Stimulated activated effector memory CD8-positive, alpha-beta T cell treated with anti-CD3 and anti-CD28 coated beads, Interleukin-12 subunit alpha, Interleukin-12 subunit beta, amount 100 ng/mL, for 72 hours (primary cell): ENCODE data around the gene RUNX3.

Source experiments
- ATAC-seq: fragments of 150-1000 bp; cut with Tn5 transposase; 2 replicates; pipeline ENCODE4 v1.10.0; 2021
- DNase-seq, 2 donors: peaks; one replicate each; pipeline ENCODE4 v3.0.0; 2021 to 2022; ENCODE audit warnings: low spot score in 2 of 2
- H3K27ac Mint-ChIP-seq: one replicate; pipeline ENCODE4 v1.8.0; 2022; ENCODE audit warnings: mild to moderate bottlenecking, mixed read lengths
- H3K36me3 Mint-ChIP-seq: one replicate; pipeline ENCODE4 v1.8.0; 2022; ENCODE audit warnings: mild to moderate bottlenecking, mixed read lengths
- H3K4me1 Mint-ChIP-seq: one replicate; pipeline ENCODE4 v1.8.0; 2022; ENCODE audit warnings: mixed read lengths
- H3K4me3 Mint-ChIP-seq: one replicate; pipeline ENCODE4 v1.8.0; 2022; ENCODE audit warnings: mild to moderate bottlenecking, mixed read lengths
- H3K9me3 Mint-ChIP-seq: one replicate; pipeline ENCODE4 v1.8.0; 2022; ENCODE audit warnings: mixed read lengths

RUNX3 gene

GRCh38 chr1:24966724-24967346, 36.8 kb upstream of the RUNX3 start:
- peaks cover 56% of the 10 kb centered on the region for H3K36me3 Mint-ChIP-seq
- DNase-seq: peak; percentile 60 to 91
- no peaks in the 10 kb centered on the region for H3K9me3 Mint-ChIP-seq
- peaks cover 88% of the 10 kb centered on the region for H3K4me1 Mint-ChIP-seq
- ATAC-seq: peak; percentile 70
- peak overlapping the region; percentile 97 for H3K27ac Mint-ChIP-seq
- H3K4me3 Mint-ChIP-seq: peak overlapping the region; percentile 73

GRCh38 chr1:24966121-24966723, 36.1 kb upstream of the RUNX3 start:
- ATAC-seq: peak; percentile 1
- DNase-seq: peak in 1 of 2 donors; percentile 82
- Mint-ChIP-seq H3K9me3 (no peaks in the 10 kb centered on the region), H3K4me3 (peak overlapping the region; percentile 73), H3K36me3 (peaks cover 62% of the 10 kb centered on the region), H3K4me1 (peaks cover 88% of the 10 kb centered on the region), H3K27ac (peak overlapping the region; percentile 97)

GRCh38 chr1:24965571-24965930, 35.5 kb upstream of the RUNX3 start:
- Mint-ChIP-seq H3K27ac (peak overlapping the region; percentile 97), H3K9me3 (no peaks in the 10 kb centered on the region), H3K4me3 (peak overlapping the region; percentile 73), H3K36me3 (peaks cover 69% of the 10 kb centered on the region), H3K4me1 (peaks cover 88% of the 10 kb centered on the region)
- DNase-seq: no peak
- peak; percentile 0 for ATAC-seq

- Mint-ChIP-seq H3K36me3 (peaks cover 74% of the 10 kb centered on the region), H3K27ac (peak overlapping the region; percentile 97), H3K4me3 (peak overlapping the region; percentile 73), H3K9me3 (no peaks in the 10 kb centered on the region), H3K4me1 (peaks cover 87% of the 10 kb centered on the region)
- ATAC-seq (peak; percentile 88), DNase-seq (peak; percentile 86 to 97)
Observed at GRCh38 chr1:24964811-24965570, 34.9 kb upstream of the RUNX3 start.

- Mint-ChIP-seq H3K4me1 (peaks cover 92% of the 10 kb centered on the region), H3K36me3 (peaks cover 83% of the 10 kb centered on the region)
Observed at GRCh38 chr1:24963943-24964693, 34.0 kb upstream of the RUNX3 start.

GRCh38 chr1:24963099-24963872, 33.2 kb upstream of the RUNX3 start:
- Mint-ChIP-seq H3K4me1 (peaks cover 92% of the 10 kb centered on the region), H3K36me3 (peaks cover 91% of the 10 kb centered on the region), H3K9me3 (no peaks in the 10 kb centered on the region), H3K27ac (peak overlapping the region; percentile 97), H3K4me3 (peak overlapping the region; percentile 73)
- DNase-seq: peak in 1 of 2 donors; percentile 69
- ATAC-seq: no peak

More at GRCh38 chr1:24963943-24964693, 34.0 kb upstream of the RUNX3 start:
- DNase-seq (no peak), ATAC-seq (no peak)
- Mint-ChIP-seq H3K27ac (peak overlapping the region; percentile 97), H3K9me3 (no peaks in the 10 kb centered on the region), H3K4me3 (peak overlapping the region; percentile 73)

- peaks cover 96% of the 10 kb centered on the region for H3K36me3 Mint-ChIP-seq
Observed at GRCh38 chr1:24961961-24962861, 32.1 kb upstream of the RUNX3 start.

GRCh38 chr1:24961334-24961733, 31.3 kb upstream of the RUNX3 start:
- no peak for DNase-seq
- Mint-ChIP-seq H3K9me3 (no peaks in the 10 kb centered on the region), H3K4me3 (peak overlapping the region; percentile 73), H3K27ac (peak overlapping the region; percentile 97), H3K4me1 (peaks cover 92% of the 10 kb centered on the region), H3K36me3 (peaks cover 97% of the 10 kb centered on the region)
- ATAC-seq: no peak

More at GRCh38 chr1:24961961-24962861, 32.1 kb upstream of the RUNX3 start:
- Mint-ChIP-seq H3K4me3 (peak overlapping the region; percentile 73), H3K4me1 (peaks cover 92% of the 10 kb centered on the region), H3K9me3 (no peaks in the 10 kb centered on the region), H3K27ac (peak overlapping the region; percentile 97)
- ATAC-seq (no peak), DNase-seq (no peak)

GRCh38 chr1:24960071-24960801, 30.2 kb upstream of the RUNX3 start:
- DNase-seq: no peak
- ATAC-seq: no peak
- Mint-ChIP-seq H3K9me3 (no peaks in the 10 kb centered on the region), H3K4me3 (peak overlapping the region; percentile 73), H3K27ac (peak overlapping the region; percentile 97), H3K4me1 (peaks cover 92% of the 10 kb centered on the region), H3K36me3 (peaks cover 100% of the 10 kb centered on the region)

- Mint-ChIP-seq H3K36me3 (peaks cover 100% of the 10 kb centered on the region), H3K4me3 (peak overlapping the region; percentile 73), H3K4me1 (peaks cover 93% of the 10 kb centered on the region), H3K27ac (peak overlapping the region; percentile 97), H3K9me3 (no peaks in the 10 kb centered on the region)
- ATAC-seq (no peak), DNase-seq (no peak)
Observed at GRCh38 chr1:24959623-24959975, 29.5 kb upstream of the RUNX3 start.

- H3K9me3 Mint-ChIP-seq: no peaks in the 10 kb centered on the region
- H3K36me3 Mint-ChIP-seq: peaks cover 100% of the 10 kb centered on the region
- H3K4me1 Mint-ChIP-seq: peaks cover 98% of the 10 kb centered on the region
- H3K27ac Mint-ChIP-seq: peak overlapping the region; percentile 97
- DNase-seq (no peak), ATAC-seq (no peak)
- peak overlapping the region; percentile 73 for H3K4me3 Mint-ChIP-seq
Observed at GRCh38 chr1:24958766-24959622, 28.9 kb upstream of the RUNX3 start.

- peaks cover 100% of the 10 kb centered on the region for H3K36me3 Mint-ChIP-seq
- H3K4me3 Mint-ChIP-seq: peak overlapping the region; percentile 73
Observed at GRCh38 chr1:24957808-24958752, 28.0 kb upstream of the RUNX3 start.

More at GRCh38 chr1:24957808-24958752, 28.0 kb upstream of the RUNX3 start:
- DNase-seq (no peak), ATAC-seq (no peak)
- H3K4me1 Mint-ChIP-seq: peaks cover 94% of the 10 kb centered on the region
- peak overlapping the region; percentile 97 for H3K27ac Mint-ChIP-seq
- no peaks in the 10 kb centered on the region for H3K9me3 Mint-ChIP-seq
